Activated effector memory CD4-positive, alpha-beta T cell treated with anti-CD3 and anti-CD28 coated beads, Interleukin-2, amount 50 U/mL, for 16 hours (primary cell): ENCODE data around the gene FGF13.

ENCODE experiments used
- DNase-seq: peaks from one replicate; pipeline ENCODE4 v3.0.0-alpha.2; 2020

The FGF13 gene

GRCh38 chrX:138711399-138712347 is at the start of gene FGF13:
Gene FGF13 (minus strand): TSS chrX:138711717. CDS start chrX:138711003, 714 bp downstream.
- no peak for DNase-seq

- DNase-seq, result no peak
Observed at GRCh38 chrX:138759217-138759943, 47.9 kb upstream of the FGF13 start.

GRCh38 chrX:138756234-138756633 is 44.7 kb upstream of the FGF13 start:
- DNase-seq, result no peak

GRCh38 chrX:138754861-138755260 is 43.3 kb upstream of the FGF13 start:
- no peak for DNase-seq

- DNase-seq, result no peak
Observed at GRCh38 chrX:138748480-138748879, 37.0 kb upstream of the FGF13 start.

GRCh38 chrX:138745196-138745595 is 33.7 kb upstream of the FGF13 start:
- no peak for DNase-seq

- DNase-seq, result no peak
Observed at GRCh38 chrX:138742217-138742616, 30.7 kb upstream of the FGF13 start.

GRCh38 chrX:138740341-138740740 is 28.8 kb upstream of the FGF13 start:
- DNase-seq, result no peak

GRCh38 chrX:138723301-138723700 is 11.8 kb upstream of the FGF13 start:
- DNase-seq, result no peak

GRCh38 chrX:138719396-138719795 is 7.9 kb upstream of the FGF13 start:
- DNase-seq, result no peak

GRCh38 chrX:138718941-138719340 is 7.4 kb upstream of the FGF13 start:
- DNase-seq, result no peak

GRCh38 chrX:138710866-138711341 is 613 bp downstream of the FGF13 start:
- no peak for DNase-seq

- no peak for DNase-seq
Observed at GRCh38 chrX:138709886-138710791, 1.4 kb downstream of the FGF13 start.

GRCh38 chrX:138708268-138708667 is 3.2 kb downstream of the FGF13 start:
- no peak for DNase-seq

GRCh38 chrX:138704596-138704995 is 6.9 kb downstream of the FGF13 start:
- no peak for DNase-seq

- no peak for DNase-seq
Observed at GRCh38 chrX:138704101-138704500, 7.4 kb downstream of the FGF13 start.

- DNase-seq, result no peak
Observed at GRCh38 chrX:138692591-138692990, 18.9 kb downstream of the FGF13 start.

- DNase-seq, result no peak
Observed at GRCh38 chrX:138691186-138691585, 20.3 kb downstream of the FGF13 start.

- DNase-seq, result no peak
Observed at GRCh38 chrX:138690591-138690990, 20.9 kb downstream of the FGF13 start.

- no peak for DNase-seq
Observed at GRCh38 chrX:138683600-138683999, 27.9 kb downstream of the FGF13 start.

GRCh38 chrX:138669693-138670092 is 41.8 kb downstream of the FGF13 start:
- no peak for DNase-seq

GRCh38 chrX:138664466-138664865 is 47.1 kb downstream of the FGF13 start:
- DNase-seq, result no peak

GRCh38 chrX:138664016-138664415 is 47.5 kb downstream of the FGF13 start:
- no peak for DNase-seq
